NCI-H345 treated with DMSO at 0.1 percent for 48 hours (cell line): ENCODE data around the gene SMAD3.
A peak's percentile ranks its signal among the peaks of the same experiment; 100 is the strongest.
"Not testable (repeated sequence)": the region's sequence is repeated elsewhere in the genome, so short reads cannot be mapped to it uniquely, and the experiment has no call there.

ENCODE experiments used
- DNase-seq: peaks from one replicate; lab custom pipeline; 2025; ENCODE audit not compliant: unreplicated experiment; lab: John Stamatoyannopoulos, UW

The SMAD3 gene

DNA sequence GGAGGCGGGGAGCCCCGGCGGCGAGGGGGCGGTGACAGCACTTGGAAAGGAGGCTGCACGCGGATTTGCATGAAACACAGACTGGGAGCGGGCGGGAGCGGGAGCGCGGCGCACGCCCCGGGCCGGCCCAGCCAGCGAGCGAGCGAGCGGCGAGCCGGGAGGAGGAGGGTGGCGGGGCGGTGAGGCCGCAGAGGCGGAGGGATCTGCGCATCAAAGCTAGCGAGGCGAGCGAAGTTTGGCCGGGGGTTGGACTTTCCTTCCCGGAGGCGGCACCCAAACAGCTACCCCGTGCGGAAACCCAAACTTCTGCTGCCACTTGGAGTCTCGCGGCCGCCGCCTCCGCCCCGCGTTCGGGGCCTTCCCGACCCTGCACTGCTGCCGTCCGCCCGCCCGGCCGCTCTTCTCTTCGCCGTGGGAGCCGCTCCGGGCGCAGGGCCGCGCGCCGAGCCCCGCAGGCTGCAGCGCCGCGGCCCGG is at the start of gene SMAD3:
TSS of gene SMAD3 (plus strand) at position 72 of the 475 bp plus-strand sequence. CDS start 553 bp downstream, outside the sequence.
- DNase-seq = no peak

DNA sequence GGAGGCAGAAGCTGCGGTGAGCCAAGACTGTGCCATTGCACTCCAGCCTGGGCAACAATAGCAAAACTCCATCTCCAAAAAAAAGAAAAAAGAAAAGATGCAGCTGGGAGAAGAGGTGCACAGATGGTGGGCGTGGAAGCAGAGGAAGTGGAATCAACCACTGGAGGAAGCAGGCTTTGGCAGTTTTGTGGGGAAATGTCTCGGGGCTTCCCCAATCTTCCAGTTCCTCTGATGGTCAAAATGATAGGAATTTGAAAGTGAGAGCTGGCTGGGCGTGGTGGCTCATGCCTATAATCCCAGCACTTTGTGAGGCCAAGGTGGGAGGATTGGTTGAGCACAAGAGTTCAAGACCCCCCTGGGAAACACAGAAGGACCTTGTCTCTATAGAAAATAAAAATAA is 48.1 kb upstream of the SMAD3 start:
- no peak for DNase-seq

DNA sequence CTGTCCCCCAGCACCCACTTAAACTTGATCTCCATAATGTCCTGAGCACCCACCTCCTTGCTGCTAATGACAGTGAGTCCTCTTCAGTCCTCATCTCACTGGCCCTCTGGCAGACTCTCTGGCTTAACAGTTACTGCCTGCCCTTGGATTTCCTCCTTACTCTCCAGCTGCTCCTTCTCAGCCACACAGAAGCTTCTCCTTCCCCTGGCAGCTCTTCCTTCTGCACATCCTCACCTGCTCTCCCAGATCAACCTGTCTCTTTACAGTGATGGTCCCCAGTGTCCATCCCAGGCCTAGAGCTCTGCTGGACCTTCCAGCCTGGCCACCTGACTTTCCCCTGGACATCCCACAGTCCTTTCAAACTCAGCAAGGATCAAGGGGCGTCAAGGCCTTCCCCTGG is 47.4 kb upstream of the SMAD3 start:
- DNase-seq = no peak

DNA sequence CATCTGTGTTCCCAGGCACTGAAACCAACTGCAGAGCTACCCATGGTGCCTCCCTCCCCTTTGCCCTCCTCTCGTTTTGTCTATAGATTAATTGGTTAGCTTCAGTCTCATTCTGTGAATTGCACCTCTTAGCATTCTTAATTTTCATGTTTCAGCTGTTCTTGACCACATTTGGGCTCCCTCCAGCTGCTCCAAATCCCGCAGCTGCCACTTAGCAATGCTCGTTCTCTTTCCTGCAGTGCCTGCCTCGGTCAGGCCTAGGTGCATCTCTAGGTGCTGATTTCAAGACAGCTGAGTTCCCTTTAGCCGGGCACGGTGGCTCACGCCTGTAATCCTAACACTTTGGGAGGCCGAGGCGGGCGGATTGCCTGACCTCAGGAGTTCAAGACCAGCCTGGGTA is 47.0 kb upstream of the SMAD3 start:
- DNase-seq = no peak

DNA sequence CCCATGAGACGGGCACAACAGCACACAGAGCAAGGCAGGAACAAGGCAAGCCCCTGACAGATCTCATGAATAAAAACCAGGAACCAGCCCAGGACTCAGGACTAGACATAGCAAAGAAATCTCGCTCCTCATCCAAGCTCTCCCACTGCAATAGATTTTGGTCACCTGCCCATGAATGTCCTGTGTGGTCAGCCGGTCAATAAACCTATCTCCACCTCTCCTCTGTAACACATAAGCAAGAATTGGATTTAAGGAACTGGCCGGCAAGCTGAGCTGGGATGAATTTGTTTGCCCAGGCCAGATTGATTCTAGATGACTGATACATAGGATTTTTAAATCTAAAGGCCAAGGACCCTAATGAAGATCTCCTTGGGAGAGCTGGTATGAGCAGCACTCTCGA is 46.3 kb upstream of the SMAD3 start:
- DNase-seq = no peak

DNA sequence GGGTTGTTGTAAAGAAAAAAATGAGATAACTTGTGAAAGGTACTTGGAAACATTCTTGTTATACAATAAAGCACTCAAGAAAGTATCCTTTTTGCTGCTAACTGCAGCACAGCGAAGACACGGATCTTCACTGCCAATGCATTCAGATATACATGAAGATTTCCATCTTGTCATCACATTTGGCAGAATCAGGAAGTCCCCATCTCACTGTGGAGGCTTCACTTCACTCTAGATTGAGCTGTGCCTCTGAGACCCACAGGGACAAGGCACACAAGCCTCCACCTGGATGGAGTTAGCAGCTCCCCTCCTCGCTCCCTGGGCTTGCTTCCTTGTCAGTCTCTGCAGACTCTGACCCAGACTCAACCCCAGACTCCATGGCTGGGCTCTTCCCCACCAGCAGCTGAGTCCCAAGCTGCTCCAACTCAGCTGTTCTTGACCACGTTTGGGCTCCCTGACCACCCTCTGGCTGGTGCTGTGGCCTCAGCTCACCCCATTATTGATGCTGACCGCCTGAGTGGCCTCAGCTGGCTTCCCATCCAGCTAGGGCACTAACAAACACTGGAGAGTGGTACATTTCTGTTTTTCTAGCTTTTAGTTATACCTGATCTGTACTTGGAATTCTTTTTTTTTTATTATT is 45.4 kb upstream of the SMAD3 start:
- no peak for DNase-seq

DNA sequence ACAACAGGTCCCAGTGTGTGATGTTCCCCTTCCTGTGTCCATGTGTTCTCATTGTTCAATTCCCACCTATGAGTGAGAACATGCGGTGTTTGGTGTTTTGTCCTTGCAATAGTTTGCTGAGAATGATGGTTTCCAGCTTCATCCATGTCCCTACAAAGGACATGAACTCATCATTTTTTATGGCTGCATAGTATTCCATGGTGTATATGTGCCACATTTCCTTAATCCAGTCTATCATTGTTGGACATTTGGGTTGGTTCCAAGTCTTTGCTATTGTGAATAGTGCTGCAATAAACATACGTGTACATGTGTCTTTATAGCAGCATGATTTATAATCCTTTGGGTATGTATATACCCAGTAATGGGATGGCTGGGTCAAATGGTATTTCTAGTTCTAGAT is 44.7 kb upstream of the SMAD3 start:
- DNase-seq = not testable (repeated sequence)

DNA sequence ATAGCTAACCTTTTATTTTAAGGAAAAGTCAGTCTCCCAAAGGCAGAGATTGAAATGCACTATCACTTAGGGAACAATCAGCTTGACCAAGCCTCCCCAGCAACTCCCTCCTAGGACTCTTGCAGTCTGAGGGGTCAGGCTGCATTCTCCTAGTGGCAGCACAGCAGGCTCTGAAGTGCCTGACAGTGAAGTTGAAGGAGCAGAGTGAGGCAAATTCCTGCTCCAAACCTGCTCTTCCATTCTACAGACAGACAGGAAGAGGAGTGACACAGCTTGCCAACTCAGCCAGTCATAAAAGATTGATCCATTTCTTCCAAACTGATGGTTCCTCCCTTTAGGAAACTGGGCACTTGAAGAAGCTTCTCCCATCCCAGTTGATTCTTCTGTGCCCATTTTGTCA is 43.9 kb upstream of the SMAD3 start:
- DNase-seq = no peak

DNA sequence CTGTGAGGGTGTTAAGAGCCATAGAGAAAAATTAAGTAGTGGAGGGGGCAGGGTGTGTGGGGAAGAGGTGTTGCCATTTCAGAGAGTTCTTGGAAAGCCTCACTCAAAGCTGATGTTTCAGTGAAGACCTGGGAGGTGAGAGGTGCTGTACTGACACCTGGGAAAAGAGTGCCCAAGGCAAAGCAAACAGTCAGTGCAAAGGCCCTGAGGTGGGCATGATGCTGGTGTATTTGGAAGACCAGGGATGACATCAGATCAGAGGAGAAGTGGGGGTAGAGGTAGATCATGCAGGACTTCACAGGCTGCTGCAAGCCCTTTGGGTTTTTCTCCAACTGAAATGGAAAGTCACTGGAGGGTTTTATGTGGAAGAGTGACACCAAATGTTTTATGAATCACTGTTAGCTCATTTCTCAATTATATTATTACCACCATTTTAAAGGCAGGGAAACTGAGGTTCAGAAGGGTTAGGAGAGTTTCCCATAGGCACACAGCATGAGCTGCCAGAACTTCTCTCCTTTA is 42.8 kb upstream of the SMAD3 start:
- DNase-seq = no peak

DNA sequence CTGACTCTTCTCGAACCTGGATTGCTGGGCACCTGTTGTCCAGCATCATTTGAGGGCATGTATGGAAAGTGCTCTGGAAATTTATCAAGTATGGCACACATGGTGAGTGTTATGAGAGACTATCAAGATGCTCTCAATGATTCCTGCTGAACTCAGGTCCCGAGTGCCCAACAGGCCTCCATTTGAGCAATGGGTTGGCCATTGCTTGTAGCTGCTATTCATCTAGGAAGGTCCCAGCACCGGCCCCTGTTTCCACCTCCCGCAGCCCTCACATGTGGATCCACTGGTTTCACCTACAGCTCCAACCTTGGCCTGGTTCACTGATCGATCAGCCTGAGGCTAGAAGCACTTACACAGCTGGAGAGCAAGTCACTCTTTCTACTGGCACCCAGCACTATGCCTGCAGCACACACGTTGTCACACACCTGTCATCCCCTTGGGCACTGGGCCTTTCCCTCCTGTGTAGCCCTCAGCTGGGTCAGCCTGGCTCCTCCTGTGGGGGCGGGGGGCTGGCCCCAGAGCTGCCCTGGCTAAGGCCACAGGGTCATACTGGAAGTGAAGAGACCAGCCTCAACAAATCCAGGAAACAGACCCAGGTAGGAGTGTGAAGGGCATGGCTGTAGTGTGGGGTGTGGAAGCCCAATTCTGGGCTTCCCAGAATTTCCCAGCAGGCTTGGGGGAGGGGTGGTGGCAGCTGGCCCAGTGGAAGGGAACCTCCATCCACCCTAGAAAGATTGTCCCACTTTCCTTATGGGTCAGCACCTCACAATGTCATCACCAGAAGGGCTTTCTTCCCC is 41.7 kb upstream of the SMAD3 start:
- peak; percentile 21 for DNase-seq

DNA sequence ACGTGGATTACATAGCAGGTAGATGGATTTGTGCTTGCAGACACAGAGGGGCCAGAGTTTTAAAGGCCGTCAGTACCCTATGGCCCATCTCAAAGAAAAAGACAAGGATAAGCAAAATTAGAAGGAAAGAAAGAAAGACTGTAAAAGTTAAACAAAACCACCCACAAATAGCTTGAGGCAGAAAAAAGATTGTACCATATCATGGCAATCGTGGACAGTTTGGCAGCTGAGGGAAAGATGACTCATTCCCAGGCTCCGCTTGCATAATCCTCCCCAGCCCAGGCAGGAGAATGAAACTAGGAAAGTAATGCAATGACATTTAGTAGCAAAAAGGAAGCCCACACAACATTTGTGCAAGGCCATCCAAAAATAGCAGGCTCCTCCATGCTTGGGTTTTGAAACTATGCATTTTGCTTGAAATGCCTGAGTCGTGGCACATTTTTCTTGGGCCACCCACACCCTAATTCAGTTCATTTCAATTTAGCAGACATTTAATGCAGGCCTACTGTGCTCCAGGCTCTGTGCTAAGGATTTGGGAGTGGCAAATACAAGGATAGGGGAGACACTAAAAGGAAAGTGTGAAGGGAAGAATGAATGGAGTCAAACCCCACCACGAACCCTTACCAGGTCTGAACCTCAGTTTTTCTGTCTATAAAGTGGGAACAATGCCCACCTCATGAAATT is 40.9 kb upstream of the SMAD3 start:
- no peak for DNase-seq

DNA sequence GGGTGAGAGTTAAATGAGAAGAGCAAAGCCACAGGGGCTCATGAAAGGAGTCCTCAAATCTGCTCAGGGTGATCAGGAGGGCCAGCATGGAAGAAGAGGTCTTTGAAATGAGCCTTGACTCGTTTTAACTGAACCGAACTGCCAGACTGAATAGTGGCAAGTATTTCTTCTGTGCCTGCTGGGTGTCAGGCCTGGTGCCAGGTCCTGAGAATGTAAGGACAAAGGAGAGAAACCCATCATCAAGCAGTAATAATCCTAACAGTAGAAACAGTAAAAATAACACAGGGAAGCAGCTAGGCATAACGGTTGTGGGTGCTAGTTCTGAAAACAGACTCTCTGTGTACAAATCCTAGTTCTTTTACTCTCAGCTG is 40.4 kb upstream of the SMAD3 start:
- DNase-seq = no peak

DNA sequence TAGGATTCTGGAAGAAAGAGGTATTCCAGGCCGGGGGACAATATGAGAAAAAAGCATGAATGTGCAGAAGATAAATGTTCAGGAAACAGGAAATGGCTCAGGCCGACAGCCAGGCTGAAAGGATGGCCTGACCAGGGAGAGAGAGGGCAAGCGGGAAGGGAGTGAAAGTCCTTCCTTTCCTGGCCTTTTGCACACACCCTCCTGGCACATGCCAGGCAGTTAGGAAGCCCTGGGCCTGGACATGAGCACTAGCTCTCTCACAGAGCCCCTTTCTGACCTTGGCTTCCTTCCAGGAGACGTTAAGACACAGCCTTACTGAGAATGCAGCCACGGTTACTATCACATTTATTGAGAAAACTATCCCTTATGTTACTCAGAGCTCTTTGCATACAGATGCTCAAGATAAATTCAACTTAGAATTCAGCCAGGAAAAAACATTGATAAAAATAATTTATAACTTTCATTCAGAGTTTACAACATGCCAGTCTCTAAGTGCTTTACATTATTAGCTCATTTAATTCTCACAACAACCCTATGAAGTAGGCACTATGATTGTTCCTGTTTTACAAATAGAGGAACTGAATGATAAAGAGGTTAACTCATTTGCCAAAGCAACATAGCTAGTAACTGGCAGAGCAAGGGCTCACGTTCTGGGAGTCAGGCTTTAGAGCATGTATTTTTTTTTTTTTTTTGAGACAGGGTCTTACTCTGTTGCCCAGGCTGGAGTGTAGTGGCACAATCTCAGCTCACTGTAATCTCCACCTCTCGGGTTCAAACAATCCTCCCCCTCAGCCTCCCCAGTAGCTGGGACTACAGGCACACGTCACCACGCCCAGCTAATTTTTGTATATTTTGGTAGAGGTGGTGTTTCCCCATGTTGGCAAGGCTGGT is 39.4 kb upstream of the SMAD3 start:
- DNase-seq = no peak

DNA sequence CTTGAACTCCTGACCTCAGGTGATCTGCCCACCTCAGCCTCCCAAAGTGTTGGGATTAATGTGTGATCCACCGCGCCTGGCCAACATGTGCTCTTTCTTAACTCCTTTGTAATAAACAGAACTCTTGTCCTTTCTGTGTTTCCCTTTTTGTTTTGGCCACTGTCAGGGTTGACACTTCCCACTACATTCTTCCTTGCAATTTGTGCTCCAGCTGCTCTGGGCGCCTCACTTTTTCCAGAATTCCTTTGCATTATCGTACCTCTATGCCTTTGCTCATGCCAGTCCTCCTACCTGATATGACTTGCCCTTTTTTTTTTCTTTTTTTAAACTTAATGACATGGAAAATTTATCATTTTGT is 38.8 kb upstream of the SMAD3 start:
- no peak for DNase-seq

DNA sequence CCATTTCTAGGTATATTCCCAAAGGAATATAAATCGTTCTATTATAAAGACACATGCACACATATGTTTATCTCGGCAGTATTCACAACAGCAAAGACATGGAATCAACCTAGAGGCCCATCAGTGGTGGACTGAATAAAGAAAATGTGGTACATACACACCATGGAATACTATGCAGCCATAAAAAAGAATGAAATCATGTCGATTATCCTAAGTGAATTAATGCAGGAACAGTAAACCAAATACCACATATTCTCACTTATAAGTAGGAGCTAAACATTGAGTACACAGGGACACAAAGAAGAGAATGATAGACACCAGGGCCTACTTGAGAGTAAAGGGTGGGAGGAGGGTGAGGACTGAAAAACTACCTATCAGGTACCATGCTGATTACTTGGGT is 37.0 kb upstream of the SMAD3 start:
- DNase-seq = not testable (repeated sequence)

DNA sequence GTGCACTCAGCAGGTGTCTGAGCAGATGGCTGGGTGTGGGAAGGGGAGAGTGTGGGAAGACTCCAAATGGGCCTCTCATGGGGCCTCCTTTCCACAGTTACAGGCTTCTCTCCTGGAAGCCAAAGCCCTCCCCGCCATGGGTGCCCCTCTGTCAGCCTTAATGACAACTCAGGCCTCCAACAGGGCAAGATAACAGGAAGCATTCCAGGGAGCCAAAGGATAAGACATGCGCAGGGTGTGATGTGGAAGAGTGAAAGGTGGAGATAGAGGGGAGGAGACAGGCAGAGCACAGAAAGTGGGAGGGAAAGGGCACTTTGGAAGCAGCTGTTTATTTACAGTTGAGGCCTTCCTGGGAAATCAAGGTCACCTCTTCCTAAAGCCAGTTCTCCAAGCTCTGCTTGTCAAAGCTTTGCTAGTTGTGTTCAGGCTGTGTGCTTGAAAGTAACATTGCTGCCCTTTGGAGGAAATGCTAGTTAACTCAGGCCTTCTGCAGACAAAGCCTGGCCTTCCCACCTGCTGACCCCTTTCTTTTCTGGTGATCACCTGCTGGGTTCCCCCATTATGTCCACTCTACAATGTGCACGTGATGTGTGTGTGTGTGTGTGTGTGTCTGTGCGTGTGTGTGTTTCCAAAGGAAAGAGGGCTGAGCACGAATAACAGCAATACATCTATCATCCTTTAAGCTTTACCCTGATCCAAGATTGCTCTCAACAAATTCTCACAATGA is 35.2 kb upstream of the SMAD3 start:
- DNase-seq = peak; percentile 85

DNA sequence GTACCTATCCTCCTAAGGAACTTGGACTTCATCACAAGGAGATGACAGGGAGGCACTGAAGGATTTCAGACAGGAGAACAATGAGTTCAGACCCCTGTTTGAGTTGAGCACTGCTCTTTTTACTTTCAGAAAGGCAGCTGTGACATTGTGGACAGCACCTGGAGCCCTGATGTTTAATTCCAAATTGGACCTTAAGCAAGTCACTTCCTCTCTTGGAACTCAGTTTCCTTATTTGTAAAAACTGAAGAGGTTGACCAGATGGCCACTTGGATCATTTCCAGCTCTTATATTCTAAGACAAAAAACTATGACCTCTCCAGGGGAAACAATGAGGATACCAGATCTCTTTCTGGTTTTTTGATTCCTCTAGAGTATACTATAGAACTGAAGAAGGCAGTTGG is 34.1 kb upstream of the SMAD3 start:
- no peak for DNase-seq

DNA sequence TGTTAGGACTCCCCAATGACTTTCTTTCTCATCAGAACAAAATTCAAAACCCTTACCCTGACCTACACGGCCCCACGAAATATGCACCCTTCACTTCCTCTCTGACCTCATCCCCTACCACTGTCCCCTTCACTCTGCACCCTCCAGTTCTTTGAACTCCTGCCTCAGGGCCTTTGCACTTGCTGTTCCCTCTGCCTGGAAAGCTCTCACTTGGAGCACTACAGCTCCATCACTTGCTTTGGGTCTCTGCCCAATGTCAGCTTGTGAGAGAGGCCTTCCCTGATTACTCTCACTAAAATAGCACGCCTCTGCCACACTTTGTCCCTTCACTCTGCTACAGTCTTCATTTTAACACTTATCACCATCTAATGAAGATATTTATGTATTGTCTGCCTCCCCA is 32.8 kb upstream of the SMAD3 start:
- no peak for DNase-seq

DNA sequence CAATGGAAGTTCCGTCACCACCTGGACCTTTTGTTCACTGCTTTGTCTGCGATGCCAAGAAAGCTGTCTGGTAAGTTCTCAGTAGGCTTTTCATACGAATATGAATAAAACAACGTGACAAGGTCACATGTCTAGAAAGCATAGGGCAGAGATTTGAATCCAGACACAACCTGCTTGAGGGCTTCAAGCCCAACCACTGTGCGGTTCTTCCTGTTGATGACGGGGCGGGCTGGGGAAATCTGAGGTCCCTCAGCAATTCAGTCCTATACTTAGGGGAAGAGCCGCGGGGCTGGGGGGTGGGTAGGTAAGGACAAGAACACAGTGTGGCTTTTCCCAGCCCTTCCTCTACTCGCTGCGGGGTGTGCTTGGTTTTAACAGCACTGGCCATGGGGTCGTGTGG is 32.4 kb upstream of the SMAD3 start:
- no peak for DNase-seq

DNA sequence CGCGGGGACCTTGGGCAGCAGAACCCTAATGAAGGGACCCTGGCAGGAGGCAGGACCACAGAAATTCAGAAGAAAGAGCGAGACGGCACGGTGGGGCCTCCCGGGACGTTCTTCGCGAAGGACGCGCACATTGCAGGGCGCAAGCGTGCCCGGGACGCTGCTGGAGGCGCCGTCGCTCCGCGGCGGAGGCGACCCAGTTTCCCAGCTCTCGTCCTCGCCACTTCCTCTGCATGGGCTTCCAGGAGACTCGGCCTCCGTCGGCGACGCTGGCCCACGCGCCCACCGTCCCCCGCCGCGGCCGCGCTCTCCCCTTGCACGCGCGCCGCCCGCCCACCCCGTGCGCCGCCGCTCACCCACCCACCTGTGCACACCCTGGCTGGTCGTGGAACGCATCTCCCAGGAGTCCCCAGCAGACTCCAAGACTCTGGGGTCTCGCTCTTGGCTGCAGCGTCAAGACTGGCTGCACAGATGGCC is 31.8 kb upstream of the SMAD3 start:
- no peak for DNase-seq
